Prostate gland (tissue), 2 donors: ENCODE measurements around the gene ARHGEF16.

Source experiments
- CTCF ChIP-seq, 4 experiments: fragments of 200-600 bp in 2 of 4; fragments of 450-650 bp in 2 of 4; sonication (generic) in 2 of 4; IDR thresholded peaks; 1 replicate in 3 of 4; 2 replicates in 1 of 4; pipeline ENCODE4 v1.5.1; 2016 to 2019; ENCODE audit warnings: antibody characterized with exemption in 4 of 4, mild to moderate bottlenecking in 2 of 4, moderate library complexity in 2 of 4
- POLR2A ChIP-seq: fragments of 450-650 bp; IDR thresholded peaks from one replicate; pipeline ENCODE4 v1.6.1; 2016; ENCODE audit warnings: antibody characterized with exemption, mild to moderate bottlenecking
- POLR2AphosphoS5 ChIP-seq: sonication (generic); formaldehyde crosslinking; IDR thresholded peaks from one replicate; pipeline ENCODE4 v1.6.1; 2017; ENCODE audit warnings: antibody characterized with exemption

GRCh38 chr1:3444736-3445135 lies 9.7 kb upstream of the ARHGEF16 start:
- TF ChIP-seq POLR2A = no peak
- TF ChIP-seq POLR2AphosphoS5 = no peak
- no peak for TF ChIP-seq CTCF (IDR thresholded peaks at IDR 0.05)
